HG03457 (cell line): ENCODE data around the gene CARD10.
"Not testable (repeated sequence)": the region's sequence is repeated elsewhere in the genome, so short reads cannot be mapped to it uniquely, and the experiment has no call there.

Source experiments
- ATAC-seq: cut with Tn5 transposase; IDR thresholded peaks from one replicate; pipeline ENCODE4 v1.9.1; 2021; ENCODE audit warnings: moderate number of reproducible peaks; ENCODE audit not compliant: unreplicated experiment

Gene CARD10

DNA sequence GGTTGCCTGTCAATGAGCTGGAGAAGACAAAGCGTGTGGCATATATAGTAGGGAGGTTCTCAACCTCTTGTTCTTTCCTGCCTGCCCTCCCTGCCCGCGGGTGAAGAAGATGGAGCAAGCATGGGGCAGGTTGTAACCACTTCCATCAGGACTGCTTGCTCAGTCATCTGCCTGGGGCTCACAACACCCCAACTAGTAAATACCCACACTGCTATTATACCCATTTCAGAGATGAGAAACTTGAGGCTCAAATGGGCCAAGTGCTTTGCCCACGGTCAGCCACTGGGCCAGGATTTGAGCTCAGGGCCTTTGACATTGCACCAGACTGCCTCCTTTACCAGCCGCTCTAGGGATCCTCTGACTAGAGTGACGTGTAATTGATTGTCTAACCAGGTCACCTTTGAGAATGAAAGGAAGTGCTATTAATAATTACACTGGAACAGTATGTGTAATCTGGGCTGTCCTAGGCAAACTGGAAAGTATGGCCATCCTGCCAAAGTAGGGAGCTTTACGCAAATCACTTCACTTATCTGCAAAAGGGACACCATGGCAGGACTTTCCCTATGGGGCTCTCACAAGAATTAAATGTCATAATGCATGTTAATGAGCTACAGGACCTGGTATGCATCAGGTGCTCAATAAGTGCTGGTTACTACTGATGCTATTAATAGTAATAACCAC, 38.2 kb upstream of the CARD10 start:
- ATAC-seq: no peak

DNA sequence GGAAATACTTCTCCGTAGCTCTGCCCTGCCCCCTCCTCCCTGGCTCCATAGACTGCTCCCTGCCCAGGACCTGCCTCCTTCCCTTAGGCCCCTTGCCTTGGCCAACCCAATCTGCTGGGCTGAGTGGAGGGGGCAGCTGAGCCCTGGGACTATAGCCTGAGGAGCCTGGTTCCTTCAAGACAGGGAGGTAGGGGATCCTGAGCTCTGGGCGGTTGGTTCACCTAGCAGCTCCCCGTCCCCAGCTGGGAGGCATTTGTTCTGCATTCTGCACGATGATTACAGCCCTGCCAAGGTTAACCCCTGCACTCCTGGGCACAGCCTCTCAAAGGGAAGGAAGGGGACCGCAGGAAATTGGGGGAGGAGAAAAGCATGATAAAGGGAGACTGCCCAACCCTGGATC, 37.5 kb upstream of the CARD10 start:
- no peak for ATAC-seq

DNA sequence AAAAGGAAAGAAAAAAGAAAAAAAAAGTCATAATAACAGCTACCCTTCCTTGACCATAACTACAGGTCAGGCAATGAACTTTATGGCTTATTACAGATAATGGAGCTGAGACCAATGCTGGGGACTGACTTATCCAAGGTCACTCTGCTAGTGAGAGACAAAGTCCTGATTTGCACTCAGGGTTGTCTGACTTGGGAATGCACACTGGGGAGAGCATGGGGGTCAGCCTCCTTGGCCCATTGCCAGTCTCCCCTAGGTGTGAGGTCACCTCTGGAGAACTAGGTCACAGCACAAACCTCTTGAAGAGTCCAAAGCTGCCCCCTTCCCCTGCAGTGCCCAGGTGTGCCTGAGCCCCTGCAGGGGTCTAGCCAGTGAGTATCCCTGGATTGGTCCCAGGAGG, 35.8 kb upstream of the CARD10 start:
- no peak for ATAC-seq

DNA sequence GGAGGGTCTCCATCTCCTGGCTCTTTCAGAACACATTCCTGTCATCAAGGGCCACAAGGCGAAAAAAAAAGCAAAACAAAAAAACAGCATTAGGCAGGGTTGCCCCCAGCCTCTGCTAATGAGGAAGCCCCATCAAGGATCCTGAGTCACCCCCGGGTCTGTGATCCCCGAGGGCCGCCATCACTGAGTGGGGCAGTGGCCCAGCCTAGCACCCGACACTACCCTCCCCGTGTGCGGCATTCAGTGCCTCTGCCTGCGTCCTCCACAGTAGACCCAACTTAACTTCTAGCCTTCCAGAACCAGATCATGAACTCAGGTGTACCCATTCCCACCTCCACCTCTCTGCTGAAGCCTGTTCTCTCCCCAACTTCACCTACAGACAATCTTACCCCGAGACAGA, 34.5 kb upstream of the CARD10 start:
- ATAC-seq: no peak

DNA sequence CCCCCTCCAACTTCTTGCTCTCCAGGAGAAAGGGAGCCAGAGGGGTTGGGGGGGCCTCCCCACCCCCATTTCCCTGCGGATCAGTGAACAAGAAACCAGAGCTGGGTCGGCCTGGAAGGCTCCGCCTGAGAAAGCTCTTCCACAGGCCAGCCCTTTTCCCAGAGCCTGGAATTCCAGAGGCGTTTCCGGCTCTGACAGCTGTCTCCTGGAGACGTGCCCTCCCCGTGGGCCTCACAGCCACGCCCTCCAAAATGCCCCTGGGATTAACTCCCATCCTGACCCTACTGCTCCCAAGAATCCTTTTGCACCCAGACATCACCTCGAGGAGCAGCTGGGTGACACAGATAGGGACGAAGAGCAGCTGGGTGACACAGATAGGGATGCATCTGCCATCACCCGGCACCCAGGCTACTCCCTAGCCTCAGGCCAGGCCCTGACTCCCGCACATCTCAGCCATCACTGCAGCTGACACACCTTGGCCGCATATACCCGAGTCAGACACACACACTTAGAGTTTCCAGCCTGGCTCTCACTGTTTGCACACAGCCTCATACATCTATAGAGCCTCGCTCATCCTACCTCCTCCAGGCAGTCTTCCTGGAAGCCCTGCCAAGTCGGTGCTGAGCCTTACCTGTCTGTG, 33.4 kb upstream of the CARD10 start:
- ATAC-seq: no peak

DNA sequence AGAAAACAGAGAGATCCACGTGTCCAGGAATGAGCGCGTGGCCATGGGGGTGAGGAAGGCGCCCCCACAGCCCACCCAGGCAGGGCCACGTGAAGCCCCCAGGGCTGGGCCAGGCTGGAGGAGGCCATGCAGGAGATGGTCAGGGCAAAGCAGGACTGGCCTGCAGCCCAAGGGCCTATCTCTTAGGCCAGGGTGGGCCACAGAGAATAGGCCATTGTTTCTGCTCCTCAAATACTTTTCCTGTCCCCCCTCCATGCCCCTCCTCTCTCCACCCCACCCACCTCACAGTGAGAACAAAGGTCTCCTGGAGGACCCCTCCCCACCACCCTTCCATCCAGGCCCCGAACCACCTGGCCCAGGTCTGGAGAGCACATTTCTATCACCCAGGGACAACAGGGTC, 32.8 kb upstream of the CARD10 start:
- ATAC-seq: no peak

DNA sequence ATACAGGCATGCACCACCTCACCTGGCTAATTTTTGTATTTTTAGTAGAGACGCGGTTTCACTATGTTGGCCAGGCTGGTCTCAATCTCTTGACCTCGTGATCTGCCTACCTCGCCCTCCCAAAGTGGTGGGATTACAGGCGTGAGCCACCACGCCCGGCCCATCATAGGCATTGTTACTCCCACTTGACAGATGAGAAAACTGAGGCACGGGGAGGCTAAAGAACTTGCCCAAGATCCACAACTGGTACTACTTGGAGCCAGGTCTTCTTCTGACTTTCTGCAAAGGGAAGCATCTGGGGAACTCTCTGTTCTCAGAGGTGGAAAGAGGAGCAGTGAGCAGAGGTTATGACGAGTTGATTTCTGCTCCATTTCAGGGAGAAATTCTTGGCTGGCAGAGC, 31.7 kb upstream of the CARD10 start:
- ATAC-seq: not testable (repeated sequence)

DNA sequence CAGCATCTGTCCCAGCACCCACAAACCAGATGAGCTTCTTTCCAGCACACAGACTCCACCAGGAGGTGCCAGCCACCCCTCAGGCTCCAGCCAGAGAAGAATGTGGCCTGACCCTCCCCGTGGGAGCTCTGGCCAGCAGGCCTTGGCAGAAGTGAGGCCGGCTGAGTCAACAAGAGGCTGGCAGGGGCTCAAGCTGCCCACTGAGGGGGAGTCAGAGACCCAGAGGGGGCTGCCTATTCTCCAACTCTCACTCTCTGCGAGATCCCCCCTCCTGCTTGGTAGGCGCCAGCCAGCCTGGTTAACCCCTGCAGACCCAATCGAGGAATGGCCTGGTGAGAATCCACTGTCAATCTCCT, 30.5 kb upstream of the CARD10 start:
- no peak for ATAC-seq

DNA sequence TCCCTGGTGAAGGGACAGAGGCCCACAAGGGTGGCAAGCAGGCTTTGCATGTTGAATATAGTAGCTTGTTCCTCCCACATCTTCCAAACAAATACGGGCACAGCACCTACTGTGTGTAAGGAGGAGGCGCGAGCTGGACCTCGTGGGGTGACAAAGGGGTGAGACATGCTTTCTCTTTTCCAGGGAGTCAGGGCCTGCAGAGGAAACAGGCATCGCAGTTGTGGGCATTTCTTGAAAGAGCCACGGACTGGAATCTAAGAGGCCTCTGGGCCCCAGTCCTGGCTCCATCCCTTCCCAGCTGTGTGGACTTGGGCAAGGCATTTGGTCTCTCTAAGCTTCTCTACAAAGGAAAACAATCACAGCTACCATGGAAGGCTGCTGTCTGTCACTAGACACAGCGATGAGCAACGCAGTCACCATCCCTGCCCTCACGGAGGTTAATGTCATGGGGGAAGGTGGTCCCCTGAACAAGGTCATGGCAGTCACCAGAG, 28.1 kb upstream of the CARD10 start:
- ATAC-seq: no peak

DNA sequence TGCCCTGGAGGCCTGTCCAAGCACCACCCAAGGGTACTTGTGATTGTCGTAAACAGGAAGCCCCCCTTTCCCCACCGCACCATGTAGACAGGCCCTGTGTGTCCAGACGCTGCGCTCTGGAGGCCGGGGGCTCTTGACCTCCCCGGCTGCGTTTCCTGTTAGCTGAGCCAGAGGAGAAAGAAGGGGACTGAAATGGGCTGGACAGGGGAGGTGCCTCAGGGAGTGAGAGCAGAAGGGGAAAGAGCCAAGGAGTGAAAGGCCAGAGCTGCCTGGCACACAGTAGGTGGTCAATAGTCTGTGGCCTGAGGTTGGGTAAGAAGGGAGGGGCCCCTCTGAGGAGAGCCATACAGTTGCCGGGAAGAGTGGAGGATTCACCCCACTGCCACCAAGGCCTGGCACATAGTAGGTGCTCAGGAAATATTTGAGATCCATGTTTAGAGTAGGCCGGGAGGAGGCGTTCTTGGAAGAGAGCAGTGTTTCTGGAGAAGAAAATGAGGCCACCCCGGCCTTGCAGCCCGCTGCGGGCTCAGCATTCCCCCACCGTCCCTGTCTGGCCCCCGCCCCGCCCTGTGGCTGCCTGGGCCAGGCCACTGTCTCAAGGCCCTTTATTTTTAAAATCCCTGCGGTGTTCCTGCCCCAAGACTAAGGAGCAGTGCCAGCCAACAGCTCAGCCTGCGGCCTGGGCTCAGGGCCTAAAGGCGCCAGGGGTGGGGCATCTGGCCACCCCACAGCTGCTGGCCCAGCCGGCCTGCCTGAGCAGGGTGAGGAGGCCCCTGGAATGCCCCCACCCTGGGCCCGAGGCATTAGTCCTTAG, 27.4 kb upstream of the CARD10 start:
- no peak for ATAC-seq

DNA sequence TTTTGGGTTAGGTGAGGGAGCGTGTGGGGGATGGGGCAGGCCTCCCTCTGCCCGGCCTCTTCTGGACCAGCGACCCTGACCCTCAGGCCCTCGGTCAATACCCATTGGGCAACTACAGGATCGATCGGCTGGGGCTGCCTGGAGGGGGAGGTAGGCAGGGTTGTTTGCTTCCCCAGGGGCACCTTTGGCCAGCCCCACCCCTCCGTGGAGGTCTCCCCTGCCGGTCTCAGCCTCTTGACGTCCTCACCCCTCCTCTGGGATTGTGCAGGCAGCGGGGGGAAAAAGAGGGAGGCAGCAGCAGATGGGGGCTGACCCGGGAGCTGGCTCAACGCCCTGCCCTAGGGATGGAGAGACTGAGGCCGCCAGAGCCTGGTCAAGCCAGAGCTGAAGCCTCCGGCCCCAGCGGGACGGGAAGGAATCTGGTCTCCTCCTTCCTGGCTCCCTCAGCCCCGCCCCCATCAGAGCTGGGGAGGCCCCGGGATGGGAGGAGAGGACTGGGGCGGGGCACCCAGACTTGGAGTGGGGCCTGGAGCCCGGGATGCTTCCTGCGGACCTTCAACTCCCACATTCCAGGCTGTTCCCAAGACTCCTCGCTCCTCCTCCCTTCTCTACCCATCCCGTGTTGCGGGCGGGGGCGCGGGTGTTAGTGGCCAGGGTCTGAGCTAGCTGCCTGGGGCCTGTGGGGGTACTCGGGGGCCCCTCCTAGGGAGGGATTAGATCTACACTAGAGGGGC, 26.7 kb upstream of the CARD10 start:
- no peak for ATAC-seq

DNA sequence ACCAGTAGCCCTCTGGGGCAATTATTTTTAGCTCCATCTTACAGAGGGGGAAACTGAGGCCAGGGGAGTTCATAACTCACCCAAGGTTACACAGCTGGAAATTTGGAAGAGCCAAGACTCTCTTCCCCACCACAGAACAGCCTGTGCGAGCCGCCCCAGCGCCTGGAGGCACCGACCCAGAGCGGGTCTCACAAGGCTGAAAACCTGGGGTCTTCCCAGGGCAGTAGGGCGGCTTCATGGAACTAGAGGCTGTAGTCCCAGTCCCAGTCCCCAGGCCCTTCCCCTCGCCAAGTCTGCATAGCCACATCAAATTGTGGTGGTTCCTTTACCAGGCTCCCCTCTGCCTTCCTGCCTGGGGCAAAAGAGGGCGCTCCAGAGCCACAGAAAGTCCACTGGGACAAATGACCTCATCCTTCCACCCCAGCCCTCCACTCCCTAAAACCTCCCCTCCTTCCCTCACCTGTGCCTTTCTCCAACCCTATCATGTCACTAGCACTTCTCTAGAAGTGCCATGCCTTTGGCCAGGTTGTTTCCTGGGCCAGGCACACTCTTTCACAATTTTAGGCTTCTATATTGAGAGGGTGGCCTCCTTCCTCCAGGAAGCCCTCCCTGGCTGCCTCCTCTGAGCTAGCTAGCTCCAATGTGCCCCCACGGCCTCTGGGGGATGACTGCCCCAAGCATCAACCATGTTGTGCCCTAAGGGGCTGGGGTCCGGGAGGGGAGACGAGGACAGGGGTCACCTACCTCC, 25.9 kb upstream of the CARD10 start:
- no peak for ATAC-seq

DNA sequence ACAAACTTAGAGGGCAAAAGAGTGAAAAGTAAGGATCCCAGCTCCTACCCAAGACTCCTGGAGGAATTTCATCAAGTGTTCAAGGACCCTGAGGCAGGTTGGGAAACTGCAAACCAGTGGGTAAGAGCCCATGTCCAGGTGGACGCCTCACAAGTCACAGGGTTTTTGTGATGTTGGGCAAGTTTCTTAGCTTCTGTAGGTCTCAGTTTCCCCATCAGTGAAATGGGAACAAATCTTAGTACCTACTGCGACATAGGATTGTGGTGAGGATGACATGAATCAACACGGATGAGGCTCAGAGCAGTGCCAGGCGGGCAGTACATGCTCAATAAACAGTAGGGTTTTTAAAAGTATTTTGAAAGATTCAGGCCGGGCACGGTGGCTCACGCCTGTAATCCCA, 23.7 kb upstream of the CARD10 start:
- ATAC-seq: no peak

DNA sequence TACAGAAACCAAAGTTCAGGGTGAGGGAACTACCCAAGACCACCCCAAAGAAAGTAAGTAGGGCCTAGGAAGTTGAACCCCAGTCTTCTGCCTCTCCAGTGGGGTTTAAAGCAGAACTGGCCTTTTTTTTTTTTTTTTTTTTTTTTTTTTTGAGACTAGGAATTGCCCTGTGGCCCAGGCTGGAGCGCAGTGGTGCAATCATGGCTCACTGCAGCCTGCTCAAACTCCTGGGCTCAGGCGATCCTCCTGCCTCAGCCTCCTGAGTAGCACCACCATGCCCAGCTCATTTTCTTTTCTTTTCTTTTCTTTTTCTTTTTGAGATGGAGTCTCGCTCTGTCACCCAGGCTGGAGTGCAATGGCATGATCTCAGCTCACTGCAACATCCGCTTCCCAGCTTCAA, 23.2 kb upstream of the CARD10 start:
- ATAC-seq: not testable (repeated sequence)

DNA sequence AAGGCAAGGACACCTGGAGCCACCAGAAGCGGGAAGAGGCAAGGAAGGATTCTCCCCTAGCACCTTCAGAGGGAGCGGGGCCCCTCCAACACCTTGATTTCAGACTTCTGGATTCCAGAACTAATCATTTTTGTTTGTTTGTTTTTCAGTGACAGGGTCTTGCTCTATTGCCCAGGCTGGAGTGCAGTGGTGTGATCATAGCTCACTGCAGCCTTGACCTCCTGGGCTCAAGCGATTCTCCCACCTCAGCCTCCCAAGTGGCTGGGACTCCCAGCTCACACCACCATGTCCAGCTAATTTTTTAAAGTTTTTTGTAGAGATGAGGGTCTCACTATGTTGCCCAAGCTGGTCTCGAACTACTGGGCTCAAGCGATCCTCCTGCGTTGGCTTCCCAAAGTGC, 20.6 kb upstream of the CARD10 start:
- not testable (repeated sequence) for ATAC-seq

DNA sequence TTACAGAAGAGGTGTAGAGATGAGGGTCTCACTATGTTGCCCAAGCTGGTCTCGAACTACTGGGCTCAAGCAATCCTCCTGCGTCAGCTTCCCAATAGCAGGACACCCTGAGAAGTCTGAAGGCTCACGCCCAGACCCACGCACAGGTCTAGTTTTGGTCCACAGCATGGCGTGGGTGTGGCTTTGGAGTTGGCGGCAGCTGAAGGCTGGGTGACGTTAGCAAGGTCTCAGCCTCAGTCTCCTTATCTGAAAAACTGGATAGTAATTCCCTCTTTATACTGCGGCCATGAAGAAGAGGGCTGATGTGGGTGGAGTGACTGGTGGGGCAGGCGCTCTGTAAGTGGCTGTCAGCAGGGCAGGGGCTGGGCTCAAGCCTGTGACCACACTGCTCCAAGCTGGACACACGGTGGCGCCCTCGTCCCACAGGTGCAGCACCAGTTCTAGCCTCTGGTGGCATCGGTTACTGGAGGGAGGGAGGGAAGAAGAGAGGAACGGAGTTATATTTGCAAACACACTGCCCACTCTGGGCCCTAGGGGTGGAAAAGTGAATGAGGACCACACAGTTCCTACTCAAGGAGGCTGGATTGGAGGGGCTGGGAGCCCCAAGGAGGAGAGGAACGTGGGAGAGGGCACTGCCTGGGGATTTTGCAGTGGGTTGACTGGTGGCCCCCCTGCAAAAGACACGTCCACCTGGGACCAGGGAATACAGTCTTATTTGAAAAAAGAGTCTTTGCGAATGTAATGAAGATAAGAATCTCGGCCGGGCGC, 19.6 kb upstream of the CARD10 start:
- ATAC-seq: peak; percentile 71

DNA sequence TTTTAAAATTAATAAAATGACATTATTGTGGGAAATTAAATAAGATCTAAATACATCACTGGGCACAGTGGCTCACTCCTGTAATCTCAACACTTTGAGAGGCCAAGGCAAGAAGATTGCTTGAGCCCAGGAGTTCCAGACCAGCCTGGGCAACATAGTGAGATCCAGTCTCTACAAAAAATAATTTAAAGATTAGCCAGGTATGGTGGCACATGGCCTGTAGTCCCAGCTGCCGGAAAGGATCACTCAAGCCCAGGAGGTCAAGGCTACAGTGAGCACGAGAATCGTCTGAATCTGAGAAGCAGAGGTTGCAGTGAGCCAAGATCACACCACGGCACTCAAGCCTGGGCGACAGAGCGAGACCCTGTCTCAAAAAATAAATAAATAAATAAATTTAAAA, 15.9 kb upstream of the CARD10 start:
- no peak for ATAC-seq

DNA sequence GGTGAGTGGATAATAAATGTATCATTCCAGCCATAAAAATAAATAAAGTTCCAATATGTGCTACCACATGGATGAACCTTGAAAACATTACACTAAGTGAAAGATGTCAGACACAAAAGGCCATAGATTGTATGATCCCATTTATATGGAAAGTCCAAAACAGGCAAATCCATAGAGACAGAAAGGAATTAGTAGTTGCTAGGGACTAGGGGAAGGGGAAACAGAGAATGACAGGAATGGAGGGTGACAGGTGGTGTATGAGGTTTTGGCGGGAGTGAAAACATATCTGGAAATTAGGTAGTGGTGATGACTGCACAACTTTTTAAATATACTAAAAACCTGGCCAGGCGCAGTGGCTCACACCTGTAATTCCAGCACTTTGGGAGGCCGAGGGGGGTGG, 15.2 kb upstream of the CARD10 start:
- no peak for ATAC-seq

DNA sequence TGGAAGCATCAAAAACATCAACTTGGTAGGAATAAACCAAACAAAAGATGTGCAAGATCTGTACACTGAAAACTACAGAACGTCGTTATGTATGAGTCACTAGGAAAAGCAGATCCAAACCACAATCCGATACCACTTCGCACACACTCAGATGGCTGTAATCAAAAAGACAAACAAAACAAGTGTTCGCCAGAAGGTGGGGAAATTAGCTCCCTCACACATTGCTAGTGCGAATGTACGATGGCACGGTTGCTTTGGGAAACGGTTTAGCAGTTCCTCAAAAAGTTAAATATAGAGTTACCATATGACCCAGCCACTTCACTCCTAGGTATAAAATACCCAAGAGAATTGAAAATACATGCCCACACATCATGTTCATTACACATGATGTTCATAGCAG, 14.8 kb upstream of the CARD10 start:
- no peak for ATAC-seq
